Liver (tissue), 9 donors: ENCODE measurements around the gene GADL1. TPM values are rescaled to one million over a fixed set of nuclear protein-coding genes. Genes with fewer than 3 reads are reported as not detected.

Experiments
- DNase-seq: peaks from one replicate; pipeline ENCODE4 v3.0.0-alpha.2; 2017; ENCODE audit warnings: low spot score
- H3K27ac ChIP-seq, 2 donors: one replicate each; pipeline ENCODE4 v1.7.0; 2013; ENCODE audit warnings: inconsistent platforms in 2 of 2, low read length in 2 of 2, control low read depth in 1 of 2, low read depth in 1 of 2, mild to moderate bottlenecking in 1 of 2
- H3K27me3 ChIP-seq, 4 donors: one replicate each; pipeline versions ENCODE4 v1.6.1 to v1.7.0; 2013; ENCODE audit warnings: low read length in 3 of 4, inconsistent platforms in 1 of 4, mild to moderate bottlenecking in 1 of 4, moderate library complexity in 1 of 4; ENCODE audit not compliant: control insufficient read depth in 4 of 4, insufficient read depth in 4 of 4
- H3K36me3 ChIP-seq, 4 donors: one replicate each; pipeline versions ENCODE4 v1.6.1 to v1.7.0; 2013; ENCODE audit warnings: low read length in 3 of 4, mild to moderate bottlenecking in 3 of 4, low read depth in 1 of 4, moderate library complexity in 1 of 4; ENCODE audit not compliant: control insufficient read depth in 4 of 4, insufficient read depth in 3 of 4
- H3K4me1 ChIP-seq, 4 donors: one replicate each; pipeline versions ENCODE4 v1.6.1 to v1.7.0; 2013; ENCODE audit warnings: low read length in 3 of 4, mild to moderate bottlenecking in 3 of 4, moderate library complexity in 1 of 4; ENCODE audit not compliant: control insufficient read depth in 4 of 4, insufficient read depth in 4 of 4
- H3K4me3 ChIP-seq, 3 donors: one replicate each; pipeline versions ENCODE4 v1.6.1 to v1.7.0; 2013; ENCODE audit warnings: low read length in 3 of 3, control low read depth in 1 of 3, low read depth in 1 of 3, mild to moderate bottlenecking in 1 of 3
- H3K9ac ChIP-seq, 2 donors: one replicate each; pipeline ENCODE4 v1.7.0; 2013; ENCODE audit warnings: low read length in 2 of 2, mild to moderate bottlenecking in 2 of 2, moderate library complexity in 2 of 2, control low read depth in 1 of 2, low read depth in 1 of 2
- H3K9me3 ChIP-seq, 4 donors: one replicate each; pipeline versions ENCODE4 v1.6.1 to v1.7.0; 2013; ENCODE audit warnings: low read length in 3 of 4; ENCODE audit not compliant: control insufficient read depth in 4 of 4
- ATF3 ChIP-seq: IDR thresholded peaks from 2 replicates; pipeline ENCODE4 v1.6.1; 2016; ENCODE audit warnings: antibody characterized with exemption
- CTCF ChIP-seq: fragments of 150-350 bp; IDR thresholded peaks from 2 replicates; pipeline ENCODE4 v1.5.1; 2017; ENCODE audit warnings: improper control_type of control experiment, low read depth, low read length; ENCODE audit not compliant: missing input control
- EGR1 ChIP-seq, 2 donors: IDR thresholded peaks; 2 replicates each; pipeline ENCODE4 v1.6.1; 2016 to 2018; ENCODE audit warnings: antibody characterized with exemption in 2 of 2, low read depth in 2 of 2
- FOXA1 ChIP-seq: IDR thresholded peaks from 2 replicates; pipeline ENCODE4 v1.6.1; 2016; ENCODE audit warnings: antibody characterized with exemption
- FOXA2 ChIP-seq: IDR thresholded peaks from 2 replicates; pipeline ENCODE4 v1.6.1; 2016; ENCODE audit warnings: antibody characterized with exemption
- GABPA ChIP-seq, 2 donors: IDR thresholded peaks in 1 of 2; conservative IDR thresholded peaks in 1 of 2; 2 replicates each; pipeline ENCODE4 v1.6.1; 2016; ENCODE audit warnings: antibody characterized with exemption in 2 of 2, mild to moderate bottlenecking in 1 of 2, moderate library complexity in 1 of 2
- HNF4A ChIP-seq, 2 donors: conservative IDR thresholded peaks; 2 replicates each; pipeline ENCODE4 v1.6.1; 2016; ENCODE audit warnings: antibody characterized with exemption in 2 of 2, mild to moderate bottlenecking in 2 of 2
- HNF4G ChIP-seq: IDR thresholded peaks from 2 replicates; pipeline ENCODE4 v1.6.1; 2016; ENCODE audit warnings: antibody characterized with exemption
- JUND ChIP-seq, 2 donors: IDR thresholded peaks; 2 replicates each; pipeline ENCODE4 v1.6.1; 2016; ENCODE audit warnings: antibody characterized with exemption in 2 of 2
- NR2F2 ChIP-seq: IDR thresholded peaks from 2 replicates; pipeline ENCODE4 v1.6.1; 2016; ENCODE audit warnings: antibody characterized with exemption
- RAD21 ChIP-seq, 2 donors: IDR thresholded peaks; 2 replicates each; pipeline ENCODE4 v1.6.1; 2016; ENCODE audit warnings: antibody characterized with exemption in 2 of 2, mild to moderate bottlenecking in 2 of 2
- RXRA ChIP-seq, 2 donors: IDR thresholded peaks; 2 replicates each; pipeline ENCODE4 v1.6.1; 2017 to 2018; ENCODE audit warnings: antibody characterized with exemption in 2 of 2, mild to moderate bottlenecking in 1 of 2
- SP1 ChIP-seq: IDR thresholded peaks from 2 replicates; pipeline ENCODE4 v1.6.1; 2018; ENCODE audit warnings: antibody characterized with exemption, mild to moderate bottlenecking
- TAF1 ChIP-seq: conservative IDR thresholded peaks from 2 replicates; pipeline ENCODE4 v1.6.1; 2016; ENCODE audit warnings: antibody characterized with exemption, mild to moderate bottlenecking
- WGBS: extraction: QIAGEN DNeasy Blood & Tissue Kit; methylation state at CpG from one replicate; pipeline ENCODE4 v1.1.7; 2013; 5-methylcytosine and 5-hydroxymethylcytosine counted together
- polyA plus RNA-seq, 2 donors: library from polyadenylated mRNA; stranded (reverse) in 1 of 2; unstranded in 1 of 2; fragments of 200-250 nt in 1 of 2; fragments of >200 nt in 1 of 2; fragmentation: Nextera tagmentation in 1 of 2; extraction: Ambion mirVana in 1 of 2; gene quantifications; one replicate each; pipeline versions ENCODE4 v1.2.1 to v1.2.3, GENCODE V29; 2013 to 2015
- total RNA-seq, 2 donors: library from RNA; depleted of rRNA; stranded (reverse); fragments of >200 nt; gene quantifications; one replicate each; pipeline ENCODE4 v1.2.3, GENCODE V29; 2014
- TF ChIP-seq, protein P1 (sequence below): IDR thresholded peaks from 2 replicates; pipeline ENCODE4 v1.6.1; 2016; ENCODE audit warnings: antibody characterized with exemption, mild to moderate bottlenecking
- TF ChIP-seq, protein P2 (sequence below): IDR thresholded peaks from 2 replicates; pipeline ENCODE4 v1.6.1; 2016; ENCODE audit warnings: antibody characterized with exemption
- TF ChIP-seq, protein P3 (sequence below): IDR thresholded peaks from 2 replicates; pipeline ENCODE4 v1.6.1; 2016; ENCODE audit warnings: antibody characterized with exemption
- donor health status: healthy.
- donor health status: healthy.
- donor health status: healthy.
- donor health status: healthy.
- donor health status: healthy.

Gene GADL1
- total and polyA plus RNA-seq, 4 donors = not detected

- Histone ChIP-seq H3K27me3 (no peaks in the 10 kb centered on the region), H3K27ac (no peak overlapping the region), H3K9ac (no peak overlapping the region), H3K36me3 (peaks cover 0 to 6% (median under 1%) of the 10 kb centered on the region in 4 donors), H3K4me1 (peaks cover 0 to 3% (median 0%) of the 10 kb centered on the region in 4 donors), H3K9me3 (peaks cover 0 to 6% (median 2%) of the 10 kb centered on the region in 4 donors), H3K4me3 (no peak overlapping the region)
- TF ChIP-seq FOXA1 (no peak), CTCF (no peak), SP1 (no peak), RAD21 (IDR thresholded peaks at IDR 0.05) (no peak), JUND (IDR thresholded peaks at IDR 0.05) (no peak), GABPA (IDR thresholded peaks at IDR 0.05 in 1 of 2, conservative IDR thresholded peaks at IDR 0.05 in 1 of 2) (no peak), HNF4G (no peak), HNF4A (conservative IDR thresholded peaks at IDR 0.05) (no peak), ATF3 (no peak), FOXA2 (no peak), NR2F2 (no peak), RXRA (IDR thresholded peaks at IDR 0.05) (no peak)
- TF ChIP-seq, protein P1, sequence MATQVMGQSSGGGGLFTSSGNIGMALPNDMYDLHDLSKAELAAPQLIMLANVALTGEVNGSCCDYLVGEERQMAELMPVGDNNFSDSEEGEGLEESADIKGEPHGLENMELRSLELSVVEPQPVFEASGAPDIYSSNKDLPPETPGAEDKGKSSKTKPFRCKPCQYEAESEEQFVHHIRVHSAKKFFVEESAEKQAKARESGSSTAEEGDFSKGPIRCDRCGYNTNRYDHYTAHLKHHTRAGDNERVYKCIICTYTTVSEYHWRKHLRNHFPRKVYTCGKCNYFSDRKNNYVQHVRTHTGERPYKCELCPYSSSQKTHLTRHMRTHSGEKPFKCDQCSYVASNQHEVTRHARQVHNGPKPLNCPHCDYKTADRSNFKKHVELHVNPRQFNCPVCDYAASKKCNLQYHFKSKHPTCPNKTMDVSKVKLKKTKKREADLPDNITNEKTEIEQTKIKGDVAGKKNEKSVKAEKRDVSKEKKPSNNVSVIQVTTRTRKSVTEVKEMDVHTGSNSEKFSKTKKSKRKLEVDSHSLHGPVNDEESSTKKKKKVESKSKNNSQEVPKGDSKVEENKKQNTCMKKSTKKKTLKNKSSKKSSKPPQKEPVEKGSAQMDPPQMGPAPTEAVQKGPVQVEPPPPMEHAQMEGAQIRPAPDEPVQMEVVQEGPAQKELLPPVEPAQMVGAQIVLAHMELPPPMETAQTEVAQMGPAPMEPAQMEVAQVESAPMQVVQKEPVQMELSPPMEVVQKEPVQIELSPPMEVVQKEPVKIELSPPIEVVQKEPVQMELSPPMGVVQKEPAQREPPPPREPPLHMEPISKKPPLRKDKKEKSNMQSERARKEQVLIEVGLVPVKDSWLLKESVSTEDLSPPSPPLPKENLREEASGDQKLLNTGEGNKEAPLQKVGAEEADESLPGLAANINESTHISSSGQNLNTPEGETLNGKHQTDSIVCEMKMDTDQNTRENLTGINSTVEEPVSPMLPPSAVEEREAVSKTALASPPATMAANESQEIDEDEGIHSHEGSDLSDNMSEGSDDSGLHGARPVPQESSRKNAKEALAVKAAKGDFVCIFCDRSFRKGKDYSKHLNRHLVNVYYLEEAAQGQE = no peak
- TF ChIP-seq, protein P2, sequence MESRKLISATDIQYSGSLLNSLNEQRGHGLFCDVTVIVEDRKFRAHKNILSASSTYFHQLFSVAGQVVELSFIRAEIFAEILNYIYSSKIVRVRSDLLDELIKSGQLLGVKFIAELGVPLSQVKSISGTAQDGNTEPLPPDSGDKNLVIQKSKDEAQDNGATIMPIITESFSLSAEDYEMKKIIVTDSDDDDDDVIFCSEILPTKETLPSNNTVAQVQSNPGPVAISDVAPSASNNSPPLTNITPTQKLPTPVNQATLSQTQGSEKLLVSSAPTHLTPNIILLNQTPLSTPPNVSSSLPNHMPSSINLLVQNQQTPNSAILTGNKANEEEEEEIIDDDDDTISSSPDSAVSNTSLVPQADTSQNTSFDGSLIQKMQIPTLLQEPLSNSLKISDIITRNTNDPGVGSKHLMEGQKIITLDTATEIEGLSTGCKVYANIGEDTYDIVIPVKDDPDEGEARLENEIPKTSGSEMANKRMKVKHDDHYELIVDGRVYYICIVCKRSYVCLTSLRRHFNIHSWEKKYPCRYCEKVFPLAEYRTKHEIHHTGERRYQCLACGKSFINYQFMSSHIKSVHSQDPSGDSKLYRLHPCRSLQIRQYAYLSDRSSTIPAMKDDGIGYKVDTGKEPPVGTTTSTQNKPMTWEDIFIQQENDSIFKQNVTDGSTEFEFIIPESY = no peak
- no peak for DNase-seq
- 97% methylated on average over 4 of the region's 4 CpGs for WGBS
Measured at GRCh38 chr3:30699927-30700326, 194.5 kb downstream of the GADL1 start.

GRCh38 chr3:30698549-30698948 is 195.9 kb downstream of the GADL1 start:
- Histone ChIP-seq H3K27me3 (no peaks in the 10 kb centered on the region), H3K36me3 (peaks cover 0 to 7% (median 3%) of the 10 kb centered on the region in 4 donors), H3K4me1 (peaks cover 0 to 3% (median 0%) of the 10 kb centered on the region in 4 donors), H3K4me3 (no peak overlapping the region), H3K9me3 (peaks cover 0 to 6% (median 2%) of the 10 kb centered on the region in 4 donors), H3K27ac (no peak overlapping the region), H3K9ac (no peak overlapping the region)
- DNase-seq = no peak
- TF ChIP-seq GABPA (IDR thresholded peaks at IDR 0.05 in 1 of 2, conservative IDR thresholded peaks at IDR 0.05 in 1 of 2) (no peak), JUND (IDR thresholded peaks at IDR 0.05) (no peak), HNF4A (conservative IDR thresholded peaks at IDR 0.05) (no peak), EGR1 (IDR thresholded peaks at IDR 0.05; ENCODE audit: low read depth in 2 of 2) (no peak), SP1 (no peak), FOXA2 (no peak), HNF4G (no peak), TAF1 (no peak), RXRA (IDR thresholded peaks at IDR 0.05) (no peak), NR2F2 (no peak), FOXA1 (no peak)
- TF ChIP-seq, protein P1 = no peak
- TF ChIP-seq, protein P3, sequence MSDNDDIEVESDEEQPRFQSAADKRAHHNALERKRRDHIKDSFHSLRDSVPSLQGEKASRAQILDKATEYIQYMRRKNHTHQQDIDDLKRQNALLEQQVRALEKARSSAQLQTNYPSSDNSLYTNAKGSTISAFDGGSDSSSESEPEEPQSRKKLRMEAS = no peak
- 74% methylated on average over 2 of the region's 2 CpGs for WGBS
